Left ventricle myocardium inferior (tissue), 1 donor: ENCODE results near the gene FOXK2. TPM values are rescaled to one million over a fixed set of nuclear protein-coding genes. Genes with fewer than 3 reads are reported as not detected.

Source experiments
- DNase-seq: peaks from one replicate; pipeline ENCODE4 v3.0.0-alpha.2; 2020
- H3K27ac ChIP-seq: fragments of 200-600 bp; replicated peaks from 2 replicates; pipeline ENCODE4 v1.8.0; 2021
- H3K27me3 ChIP-seq: fragments of 200-600 bp; 2 replicates; pipeline ENCODE4 v1.8.0; 2021; ENCODE audit warnings: low read depth
- H3K36me3 ChIP-seq: fragments of 200-600 bp; 2 replicates; pipeline ENCODE4 v1.8.0; 2021
- H3K4me1 ChIP-seq: fragments of 200-600 bp; 2 replicates; pipeline ENCODE4 v1.8.0; 2021
- H3K4me3 ChIP-seq: fragments of 200-600 bp; 2 replicates; pipeline ENCODE4 v1.8.0; 2021; ENCODE audit warnings: mild to moderate bottlenecking, moderate library complexity
- H3K9me3 ChIP-seq: fragments of 200-600 bp; replicated peaks from 2 replicates; pipeline ENCODE4 v1.8.0; 2021
- intact Hi-C: fragments of 100-400 bp; cut with micrococcal nuclease; formaldehyde crosslinking; loops from one replicate; pipeline ENCODE4 v1.11.0; 2022
- total RNA-seq: library from RNA; stranded (reverse); fragmentation: NEBNext Ultra II Directional; extraction: Animal tissue kit (Norgen Biotek cat#: 25700); gene quantifications from one replicate; pipeline ENCODE4 v1.2.1, GENCODE V29; 2021
- TF ChIP-seq, protein P1 (sequence below): fragments of 200-600 bp; IDR thresholded peaks from 2 replicates; pipeline ENCODE4 v1.8.0; 2021; ENCODE audit warnings: antibody characterized with exemption, mild to moderate bottlenecking, borderline replicate concordance
- donor health status: DM: no; HTN: yes; CAD: no; lungs with severe emphysema.

The FOXK2 gene
- total RNA-seq, 1 donor from 2014 or later, result 41.6 TPM

GRCh38 chr17:82565551-82565950 lies 46.0 kb downstream of the FOXK2 start:
- Histone ChIP-seq H3K27ac (peak overlapping the region; percentile 56), H3K27me3 (no peaks in the 10 kb centered on the region), H3K4me1 (peaks cover 82% of the 10 kb centered on the region), H3K9me3 (no peaks in the 10 kb centered on the region), H3K4me3 (no peak overlapping the region), H3K36me3 (peaks cover 24% of the 10 kb centered on the region)
- TF ChIP-seq, protein P1, sequence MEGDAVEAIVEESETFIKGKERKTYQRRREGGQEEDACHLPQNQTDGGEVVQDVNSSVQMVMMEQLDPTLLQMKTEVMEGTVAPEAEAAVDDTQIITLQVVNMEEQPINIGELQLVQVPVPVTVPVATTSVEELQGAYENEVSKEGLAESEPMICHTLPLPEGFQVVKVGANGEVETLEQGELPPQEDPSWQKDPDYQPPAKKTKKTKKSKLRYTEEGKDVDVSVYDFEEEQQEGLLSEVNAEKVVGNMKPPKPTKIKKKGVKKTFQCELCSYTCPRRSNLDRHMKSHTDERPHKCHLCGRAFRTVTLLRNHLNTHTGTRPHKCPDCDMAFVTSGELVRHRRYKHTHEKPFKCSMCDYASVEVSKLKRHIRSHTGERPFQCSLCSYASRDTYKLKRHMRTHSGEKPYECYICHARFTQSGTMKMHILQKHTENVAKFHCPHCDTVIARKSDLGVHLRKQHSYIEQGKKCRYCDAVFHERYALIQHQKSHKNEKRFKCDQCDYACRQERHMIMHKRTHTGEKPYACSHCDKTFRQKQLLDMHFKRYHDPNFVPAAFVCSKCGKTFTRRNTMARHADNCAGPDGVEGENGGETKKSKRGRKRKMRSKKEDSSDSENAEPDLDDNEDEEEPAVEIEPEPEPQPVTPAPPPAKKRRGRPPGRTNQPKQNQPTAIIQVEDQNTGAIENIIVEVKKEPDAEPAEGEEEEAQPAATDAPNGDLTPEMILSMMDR, result no peak
- intact Hi-C loops, result no loop called here
- DNase-seq, result no peak

GRCh38 chr17:82566129-82566960 lies 46.8 kb downstream of the FOXK2 start:
- Histone ChIP-seq H3K27me3 (no peaks in the 10 kb centered on the region), H3K36me3 (peaks cover 32% of the 10 kb centered on the region), H3K9me3 (no peaks in the 10 kb centered on the region), H3K27ac (peak overlapping the region; percentile 56), H3K4me3 (no peak overlapping the region), H3K4me1 (peaks cover 76% of the 10 kb centered on the region)
- intact Hi-C loops, result no loop called here
- DNase-seq, result no peak
- TF ChIP-seq, protein P1, result no peak

DNA sequence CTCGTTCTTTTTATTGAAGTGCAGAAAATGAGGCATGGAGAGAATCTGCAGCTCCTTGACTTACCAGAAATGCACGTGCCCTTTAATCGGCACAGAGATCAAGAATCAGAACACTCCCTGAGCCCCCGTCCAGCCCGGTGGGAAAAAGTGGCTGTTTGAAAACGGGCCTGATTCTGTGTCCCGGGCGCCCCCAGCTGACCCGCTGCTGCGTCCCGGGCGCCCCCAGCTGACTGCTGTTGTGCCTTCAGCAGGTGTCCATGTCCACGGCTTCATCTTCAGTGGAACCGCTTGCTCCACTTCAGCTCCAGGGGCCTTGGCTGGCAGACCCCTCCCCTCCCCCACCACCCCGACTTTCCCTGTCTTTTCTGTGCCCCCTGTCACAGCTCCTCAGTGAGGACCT lies 47.8 kb downstream of the FOXK2 start:
- DNase-seq, result no peak
- Histone ChIP-seq H3K36me3 (peaks cover 42% of the 10 kb centered on the region), H3K27ac (no peak overlapping the region), H3K9me3 (no peaks in the 10 kb centered on the region), H3K27me3 (no peaks in the 10 kb centered on the region), H3K4me3 (no peak overlapping the region), H3K4me1 (peaks cover 67% of the 10 kb centered on the region)
- TF ChIP-seq, protein P1, result no peak
- intact Hi-C loops, result no loop called here

GRCh38 chr17:82568997-82569393 lies 49.5 kb downstream of the FOXK2 start:
- no peak overlapping the region for H3K4me3 ChIP-seq
- intact Hi-C loops, result no loop called here
- peaks cover 67% of the 10 kb centered on the region for H3K4me1 ChIP-seq
- no peaks in the 10 kb centered on the region for H3K27me3 ChIP-seq
- H3K36me3 ChIP-seq, result peaks cover 57% of the 10 kb centered on the region
- H3K27ac ChIP-seq, result peak overlapping the region; percentile 72
- no peak for DNase-seq
- TF ChIP-seq, protein P1, result no peak
- H3K9me3 ChIP-seq, result no peaks in the 10 kb centered on the region

- no peaks in the 10 kb centered on the region for H3K27me3 ChIP-seq
- peaks cover 62% of the 10 kb centered on the region for H3K36me3 ChIP-seq
- no peak overlapping the region for H3K4me3 ChIP-seq
- H3K4me1 ChIP-seq, result peaks cover 61% of the 10 kb centered on the region
- peak overlapping the region; percentile 72 for H3K27ac ChIP-seq
- TF ChIP-seq, protein P1, result no peak
- intact Hi-C loops, result no loop called here
- DNase-seq, result no peak
- H3K9me3 ChIP-seq, result no peaks in the 10 kb centered on the region
Measured at GRCh38 chr17:82569621-82570020, 50.1 kb downstream of the FOXK2 start.
